Keratinocyte (primary cell): ENCODE data around the gene PARVA. TPM values are rescaled to one million over a fixed set of nuclear protein-coding genes. Genes with fewer than 3 reads are reported as not detected.

Source experiments
- DNase-seq: peaks from one replicate; pipeline ENCODE4 v3.0.0-alpha.2; 2011; ENCODE audit warnings: low read depth, missing footprints, low spot score
- FAIRE-seq: peaks from 2 replicates; lab custom pipeline; 2011; peaks lifted over from hg19 to GRCh38; lab: Jason Lieb, UNC
- H2AFZ ChIP-seq: 2 replicates; pipeline ENCODE4 v1.6.0; 2012; ENCODE audit warnings: low read length, control low read depth, inconsistent platforms; ENCODE audit not compliant: control insufficient read depth
- H3K27ac ChIP-seq: 2 replicates; pipeline ENCODE4 v1.5.1; 2011; ENCODE audit warnings: low read length; ENCODE audit not compliant: control insufficient read depth, insufficient read depth
- H3K27me3 ChIP-seq: 3 replicates; pipeline ENCODE4 v1.6.0; 2011; ENCODE audit warnings: low read length; ENCODE audit not compliant: control insufficient read depth, insufficient read depth; ENCODE audit errors: extremely low read depth
- H3K36me3 ChIP-seq, 2 experiments: 2 replicates in 1 of 2; 3 replicates in 1 of 2; pipeline ENCODE4 v1.5.1; 2011; ENCODE audit warnings: low read length in 2 of 2, mild to moderate bottlenecking in 1 of 2; ENCODE audit not compliant: control insufficient read depth in 2 of 2, insufficient read depth in 2 of 2; ENCODE audit errors: extremely low read depth in 1 of 2
- H3K4me1 ChIP-seq: 3 replicates; pipeline ENCODE4 v1.5.1; 2011; ENCODE audit warnings: low read length; ENCODE audit not compliant: control insufficient read depth, insufficient read depth; ENCODE audit errors: extremely low read depth
- H3K4me2 ChIP-seq: 3 replicates; pipeline ENCODE4 v1.6.0; 2011; ENCODE audit warnings: low read depth, low read length; ENCODE audit not compliant: control insufficient read depth, insufficient read depth; ENCODE audit errors: extremely low read depth
- H3K4me3 ChIP-seq, 3 experiments: fragments of 200-600 bp in 1 of 3; sonication (generic) in 1 of 3; 2 replicates in 2 of 3; 3 replicates in 1 of 3; pipeline ENCODE4 v1.5.1; 2011 to 2016; ENCODE audit warnings: low read length in 3 of 3, mild to moderate bottlenecking in 3 of 3, control low read depth in 2 of 3, inconsistent platforms in 1 of 3, low read depth in 1 of 3, mixed read lengths in 1 of 3, mixed run types in 1 of 3, moderate library complexity in 1 of 3; ENCODE audit not compliant: control insufficient read depth in 2 of 3, insufficient read depth in 2 of 3; ENCODE audit errors: extremely low read depth in 1 of 3
- H3K79me2 ChIP-seq: 2 replicates; pipeline ENCODE4 v1.6.0; 2012; ENCODE audit warnings: low read length; ENCODE audit not compliant: control insufficient read depth, insufficient read depth
- H3K9ac ChIP-seq: 3 replicates; pipeline ENCODE4 v1.6.0; 2011; ENCODE audit warnings: low read length; ENCODE audit not compliant: control insufficient read depth, insufficient read depth; ENCODE audit errors: extremely low read depth
- H3K9me1 ChIP-seq: 3 replicates; pipeline ENCODE4 v1.6.0; 2011; ENCODE audit warnings: low read length; ENCODE audit not compliant: control insufficient read depth, insufficient read depth; ENCODE audit errors: extremely low read depth
- H3K9me3 ChIP-seq: 2 replicates; pipeline ENCODE4 v1.5.1; 2012; ENCODE audit warnings: low read depth, low read length; ENCODE audit not compliant: control insufficient read depth
- H4K20me1 ChIP-seq: 3 replicates; pipeline ENCODE4 v1.6.0; 2011; ENCODE audit warnings: low read length; ENCODE audit not compliant: control insufficient read depth, insufficient read depth; ENCODE audit errors: extremely low read depth
- CTCF ChIP-seq, 3 experiments: IDR thresholded peaks in 1 of 3; conservative IDR thresholded peaks in 1 of 3; optimal IDR thresholded peaks in 1 of 3; 2 replicates in 2 of 3; 3 replicates in 1 of 3; pipeline versions ENCODE3 to v1.5.1; 2011; ENCODE audit warnings: low read length in 3 of 3, mild to moderate bottlenecking in 3 of 3, moderate library complexity in 2 of 3, control low read depth in 1 of 3, inconsistent platforms in 1 of 3; ENCODE audit not compliant: insufficient read depth in 2 of 3; ENCODE audit errors: extremely low read depth in 1 of 3
- EZH2 ChIP-seq: IDR thresholded peaks from one replicate; pipeline ENCODE4 v1.6.1; 2012; ENCODE audit warnings: inconsistent platforms, mild to moderate bottlenecking, low read length, moderate library complexity
- dilution Hi-C: fragments of 300-500 bp; cut with MboI; formaldehyde crosslinking; loops from one replicate; pipeline ENCODE4 v1.7.0; 2020; ENCODE audit warnings: low sequenced_read_pairs; ENCODE audit not compliant: extremely low pct_ligation_motif_present
- polyA plus RNA-seq, 5 experiments: library from polyadenylated mRNA; depleted of rRNA in 3 of 5; stranded (reverse) in 3 of 5; stranded (forward) in 1 of 5; unstranded in 1 of 5; fragments of >200 nt; gene quantifications; 1 replicate in 1 of 5; 2 replicates in 3 of 5; 3 replicates in 1 of 5; pipeline versions ENCODE4 v1.2.1 to v1.2.3, GENCODE V29; 2011 to 2012; ENCODE audit warnings: missing spikeins in 2 of 5, low read depth in 1 of 5, low replicate concordance in 1 of 5

The PARVA gene
- polyA plus RNA-seq, 1 donor (not counting 4 experiments of a cell fraction or from before 2014, with no cell fraction given) = 28.9 TPM

- Histone ChIP-seq H3K9me3 (no peaks in the 10 kb centered on the region), H2AFZ (no peak overlapping the region), H3K27me3 (no peaks in the 10 kb centered on the region), H3K27ac (no peak overlapping the region), H4K20me1 (no peaks in the 10 kb centered on the region), H3K9me1 (no peaks in the 10 kb centered on the region), H3K79me2 (no peaks in the 10 kb centered on the region), H3K9ac (no peak overlapping the region), H3K4me3 (no peak overlapping the region), H3K36me3 (peaks cover 9 to 10% of the 10 kb centered on the region in 2 experiments), H3K4me1 (no peaks in the 10 kb centered on the region), H3K4me2 (no peak overlapping the region)
- dilution Hi-C loops = no loop called here
- no peak for DNase-seq
- TF ChIP-seq CTCF (optimal IDR thresholded peaks at IDR 0.05 in 1 of 3, IDR thresholded peaks at IDR 0.05 in 1 of 3, conservative IDR thresholded peaks at IDR 0.05 in 1 of 3; ENCODE audit: extremely low read depth in 1 of 3, insufficient read depth in 2 of 3, low read length in 3 of 3) (no peak), EZH2 (no peak)
- FAIRE-seq = no peak
Measured at GRCh38 chr11:12494699-12495098, 117.3 kb downstream of the PARVA start.

GRCh38 chr11:12496181-12497025 is 119.0 kb downstream of the PARVA start:
- TF ChIP-seq EZH2 (no peak), CTCF (optimal IDR thresholded peaks at IDR 0.05 in 1 of 3, IDR thresholded peaks at IDR 0.05 in 1 of 3, conservative IDR thresholded peaks at IDR 0.05 in 1 of 3; ENCODE audit: extremely low read depth in 1 of 3, insufficient read depth in 2 of 3, low read length in 3 of 3) (peak in 1 of 3 experiments; percentile 35)
- Histone ChIP-seq H3K79me2 (no peaks in the 10 kb centered on the region), H3K36me3 (peaks cover 9 to 10% of the 10 kb centered on the region in 2 experiments), H3K4me3 (no peak overlapping the region), H3K27me3 (no peaks in the 10 kb centered on the region), H3K9me3 (no peaks in the 10 kb centered on the region), H3K27ac (no peak overlapping the region), H3K9ac (no peak overlapping the region), H3K9me1 (no peaks in the 10 kb centered on the region), H4K20me1 (no peaks in the 10 kb centered on the region), H2AFZ (no peak overlapping the region), H3K4me1 (no peaks in the 10 kb centered on the region), H3K4me2 (no peak overlapping the region)
- no peak for FAIRE-seq
- no peak for DNase-seq
- dilution Hi-C loops = no loop called here
